GM12878 (cell line): ENCODE data around the gene ZBED1.

Experiments used
- BRCA1 ChIP-seq: IDR thresholded peaks from 2 replicates; pipeline ENCODE4 v1.6.1; 2011; ENCODE audit warnings: low read depth, low read length, improper control_type of control experiment
- CBFB ChIP-seq: IDR thresholded peaks from 2 replicates; pipeline ENCODE4 v1.6.1; 2016; ENCODE audit warnings: antibody characterized with exemption, low read depth
- EP300 ChIP-seq, 2 experiments: fragments of 150-350 bp in 1 of 2; IDR thresholded peaks; 2 replicates each; pipeline ENCODE4 v1.6.1; 2011 to 2012; ENCODE audit warnings: low read depth in 2 of 2, low read length in 2 of 2, borderline replicate concordance in 1 of 2, improper control_type of control experiment in 1 of 2, inconsistent platforms in 1 of 2; ENCODE audit not compliant: control insufficient read depth in 1 of 2
- POLR2A ChIP-seq: IDR thresholded peaks from 2 replicates; pipeline ENCODE4 v1.6.1; 2011; ENCODE audit warnings: low read depth, mild to moderate bottlenecking, low read length
- RAD51 ChIP-seq: fragments of 450-650 bp; IDR thresholded peaks from 2 replicates; pipeline ENCODE4 v1.6.1; 2016; ENCODE audit warnings: moderate library complexity, mild to moderate bottlenecking, inconsistent platforms
- ZNF274 ChIP-seq: IDR thresholded peaks from one replicate; pipeline ENCODE4 v1.8.0; 2011; ENCODE audit not compliant: insufficient read length, insufficient read depth
- TF ChIP-seq, protein P1 (sequence below), 3 experiments: IDR thresholded peaks in 2 of 3; conservative IDR thresholded peaks in 1 of 3; 2 replicates each; pipeline ENCODE4 v1.5.1; 2011; ENCODE audit warnings: low read depth in 3 of 3, low read length in 3 of 3, mild to moderate bottlenecking in 3 of 3, control low read depth in 2 of 3, moderate library complexity in 2 of 3, inconsistent platforms in 1 of 3, mixed read lengths in 1 of 3; ENCODE audit not compliant: control insufficient read depth in 2 of 3, insufficient read depth in 1 of 3; ENCODE audit errors: extremely low read depth in 1 of 3
- TF ChIP-seq, protein P2 (sequence below): IDR thresholded peaks from 2 replicates; pipeline ENCODE4 v1.6.1; 2011; ENCODE audit warnings: borderline replicate concordance, low read depth, mild to moderate bottlenecking, moderate library complexity, low read length; ENCODE audit not compliant: insufficient read depth, poor library complexity, severe bottlenecking

DNA sequence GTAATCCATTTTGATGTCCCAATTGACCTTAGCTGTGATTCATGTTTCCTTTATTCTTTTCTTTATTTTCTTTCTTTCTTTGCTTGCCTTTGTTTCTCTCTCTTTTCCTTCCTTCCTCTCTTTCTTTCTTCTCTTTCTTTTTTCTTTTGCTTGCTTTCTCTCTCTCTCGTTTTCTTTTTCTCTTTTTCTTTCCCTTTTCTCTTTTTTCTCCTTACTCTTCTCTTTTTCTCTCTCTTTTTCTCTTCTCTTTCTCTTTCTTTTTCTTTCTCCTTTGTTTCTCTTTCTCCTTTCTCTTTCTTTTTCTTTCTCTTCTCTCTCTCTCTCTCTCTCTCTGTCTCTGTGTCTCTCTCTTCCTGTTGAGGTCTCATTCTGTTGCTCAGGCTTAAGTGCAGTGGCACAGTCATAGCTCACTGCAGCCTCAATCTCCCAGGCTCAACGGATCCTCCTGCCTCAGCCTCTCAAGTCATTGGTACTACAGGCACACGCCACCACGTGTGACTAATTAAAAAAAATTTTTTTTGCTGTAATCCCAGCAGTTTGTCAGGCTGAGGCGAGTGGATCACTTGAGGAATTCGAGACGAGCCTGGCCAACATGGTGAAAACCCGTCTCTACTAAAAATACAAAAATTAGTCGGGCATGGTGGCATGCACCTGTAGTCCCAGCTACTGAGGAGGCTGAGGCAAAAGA, 8.0 kb upstream of the ZBED1 start:
- TF ChIP-seq BRCA1 = no peak
- TF ChIP-seq POLR2A = no peak
- TF ChIP-seq ZNF274 = no peak
- no peak for TF ChIP-seq RAD51
- TF ChIP-seq EP300 (IDR thresholded peaks at IDR 0.05; ENCODE audit: borderline replicate concordance in 1 of 2, control insufficient read depth in 1 of 2, low read depth in 2 of 2, low read length in 2 of 2) = no peak
- TF ChIP-seq, protein P1, sequence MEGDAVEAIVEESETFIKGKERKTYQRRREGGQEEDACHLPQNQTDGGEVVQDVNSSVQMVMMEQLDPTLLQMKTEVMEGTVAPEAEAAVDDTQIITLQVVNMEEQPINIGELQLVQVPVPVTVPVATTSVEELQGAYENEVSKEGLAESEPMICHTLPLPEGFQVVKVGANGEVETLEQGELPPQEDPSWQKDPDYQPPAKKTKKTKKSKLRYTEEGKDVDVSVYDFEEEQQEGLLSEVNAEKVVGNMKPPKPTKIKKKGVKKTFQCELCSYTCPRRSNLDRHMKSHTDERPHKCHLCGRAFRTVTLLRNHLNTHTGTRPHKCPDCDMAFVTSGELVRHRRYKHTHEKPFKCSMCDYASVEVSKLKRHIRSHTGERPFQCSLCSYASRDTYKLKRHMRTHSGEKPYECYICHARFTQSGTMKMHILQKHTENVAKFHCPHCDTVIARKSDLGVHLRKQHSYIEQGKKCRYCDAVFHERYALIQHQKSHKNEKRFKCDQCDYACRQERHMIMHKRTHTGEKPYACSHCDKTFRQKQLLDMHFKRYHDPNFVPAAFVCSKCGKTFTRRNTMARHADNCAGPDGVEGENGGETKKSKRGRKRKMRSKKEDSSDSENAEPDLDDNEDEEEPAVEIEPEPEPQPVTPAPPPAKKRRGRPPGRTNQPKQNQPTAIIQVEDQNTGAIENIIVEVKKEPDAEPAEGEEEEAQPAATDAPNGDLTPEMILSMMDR (IDR thresholded peaks at IDR 0.05 in 2 of 3, conservative IDR thresholded peaks at IDR 0.05 in 1 of 3; ENCODE audit: control insufficient read depth in 2 of 3, extremely low read depth in 1 of 3, insufficient read depth in 1 of 3, low read depth in 3 of 3, low read length in 3 of 3) = no peak
- TF ChIP-seq CBFB = no peak
- TF ChIP-seq, protein P2, sequence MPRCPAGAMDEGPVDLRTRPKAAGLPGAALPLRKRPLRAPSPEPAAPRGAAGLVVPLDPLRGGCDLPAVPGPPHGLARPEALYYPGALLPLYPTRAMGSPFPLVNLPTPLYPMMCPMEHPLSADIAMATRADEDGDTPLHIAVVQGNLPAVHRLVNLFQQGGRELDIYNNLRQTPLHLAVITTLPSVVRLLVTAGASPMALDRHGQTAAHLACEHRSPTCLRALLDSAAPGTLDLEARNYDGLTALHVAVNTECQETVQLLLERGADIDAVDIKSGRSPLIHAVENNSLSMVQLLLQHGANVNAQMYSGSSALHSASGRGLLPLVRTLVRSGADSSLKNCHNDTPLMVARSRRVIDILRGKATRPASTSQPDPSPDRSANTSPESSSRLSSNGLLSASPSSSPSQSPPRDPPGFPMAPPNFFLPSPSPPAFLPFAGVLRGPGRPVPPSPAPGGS = no peak
